Neural progenitor cell (in vitro differentiated cells): ENCODE data around the gene CCNY. TPM values are rescaled to one million over a fixed set of nuclear protein-coding genes. Genes with fewer than 3 reads are reported as not detected.

ENCODE experiments used
- DNase-seq: peaks from one replicate; pipeline ENCODE4 v3.0.0-alpha.2; 2016; ENCODE audit warnings: low spot score
- H2AFZ ChIP-seq: fragments of 200-600 bp; sonication (generic); replicated peaks from 2 replicates; pipeline ENCODE4 v1.6.1; 2016; ENCODE audit warnings: antibody characterized with exemption
- H3F3A ChIP-seq: fragments of 200-600 bp; sonication (generic); 2 replicates; pipeline ENCODE4 v1.6.1; 2016; ENCODE audit warnings: antibody characterized with exemption, low read depth
- H3K27ac ChIP-seq: fragments of 200-600 bp; sonication (generic); 2 replicates; pipeline ENCODE4 v1.5.1; 2016; ENCODE audit warnings: mild to moderate bottlenecking
- H3K27me3 ChIP-seq: fragments of 200-600 bp; sonication (generic); 2 replicates; pipeline ENCODE4 v1.6.1; 2016; ENCODE audit warnings: mild to moderate bottlenecking, moderate library complexity
- H3K36me3 ChIP-seq: fragments of 200-600 bp; sonication (generic); 2 replicates; pipeline ENCODE4 v1.5.1; 2016
- H3K4me1 ChIP-seq: fragments of 200-600 bp; sonication (generic); 2 replicates; pipeline ENCODE4 v1.6.1; 2016; ENCODE audit warnings: mixed run types
- H3K4me2 ChIP-seq: fragments of 200-600 bp; sonication (generic); 2 replicates; pipeline ENCODE4 v1.6.1; 2016
- H3K4me3 ChIP-seq: fragments of 200-600 bp; sonication (generic); 2 replicates; pipeline ENCODE4 v1.5.1; 2016
- H3K79me2 ChIP-seq: fragments of 200-600 bp; sonication (generic); 2 replicates; pipeline ENCODE4 v1.6.1; 2016; ENCODE audit warnings: low read depth
- H3K9ac ChIP-seq: fragments of 200-600 bp; sonication (generic); 2 replicates; pipeline ENCODE4 v1.6.1; 2016
- H3K9me3 ChIP-seq: fragments of 200-600 bp; sonication (generic); 2 replicates; pipeline ENCODE4 v1.5.1; 2016; ENCODE audit warnings: low read depth
- H4K20me1 ChIP-seq: fragments of 200-600 bp; sonication (generic); 2 replicates; pipeline ENCODE4 v1.6.1; 2016; ENCODE audit warnings: low read depth
- H3K27ac Mint-ChIP-seq: 3 replicates; pipeline ENCODE4 v1.8.0; 2021; ENCODE audit warnings: mixed read lengths
- H3K27me3 Mint-ChIP-seq: 2 replicates; pipeline ENCODE4 v1.8.0; 2022; ENCODE audit warnings: low read depth, mild to moderate bottlenecking, inconsistent platforms, moderate library complexity, mixed read lengths; ENCODE audit not compliant: insufficient read depth
- H3K36me3 Mint-ChIP-seq: 3 replicates; pipeline ENCODE4 v1.8.0; 2021; ENCODE audit warnings: mixed read lengths
- H3K4me1 Mint-ChIP-seq: 3 replicates; pipeline ENCODE4 v1.8.0; 2021; ENCODE audit warnings: mixed read lengths
- H3K4me3 Mint-ChIP-seq: 3 replicates; pipeline ENCODE4 v1.8.0; 2021; ENCODE audit warnings: mild to moderate bottlenecking, moderate library complexity, mixed read lengths
- H3K9me3 Mint-ChIP-seq: 3 replicates; pipeline ENCODE4 v1.8.0; 2020; ENCODE audit warnings: mixed read lengths
- EZH2 ChIP-seq: fragments of 200-600 bp; sonication (generic); IDR thresholded peaks from 2 replicates; pipeline ENCODE4 v1.6.1; 2017; ENCODE audit warnings: antibody characterized with exemption, mild to moderate bottlenecking, moderate library complexity
- EZH2phosphoT487 ChIP-seq: fragments of 200-600 bp; sonication (generic); IDR thresholded peaks from 2 replicates; pipeline ENCODE4 v1.6.1; 2017; ENCODE audit warnings: antibody characterized with exemption
- total RNA-seq: library from RNA; depleted of rRNA; stranded (reverse); fragments of >200 nt; gene quantifications from 2 replicates; pipeline ENCODE4 v1.2.3, GENCODE V29; 2015; ENCODE audit warnings: low replicate concordance
- TF ChIP-seq, protein P1 (sequence below): fragments of 200-600 bp; sonication (generic); IDR thresholded peaks from 2 replicates; pipeline ENCODE4 v1.5.1; 2017; ENCODE audit warnings: antibody characterized with exemption, mild to moderate bottlenecking

Gene CCNY
- total RNA-seq, 1 donor from 2014 or later: 46.7 TPM

- Mint-ChIP-seq H3K36me3 (no peaks in the 10 kb centered on the region), H3K27ac (no peak overlapping the region)
- H3K27ac ChIP-seq: no peak overlapping the region
Observed at GRCh38 chr10:35456784-35457183, 120.5 kb downstream of the CCNY start.

GRCh38 chr10:35458500-35459448 is 122.5 kb downstream of the CCNY start:
- Histone ChIP-seq H3K9ac (no peak overlapping the region), H3K36me3 (no peaks in the 10 kb centered on the region), H3K27me3 (no peaks in the 10 kb centered on the region), H3K4me2 (peak overlapping the region; percentile 69), H2AFZ (no peak overlapping the region), H3K79me2 (peaks cover 91% of the 10 kb centered on the region), H3K27ac (peak overlapping the region; percentile 79), H3K9me3 (no peaks in the 10 kb centered on the region), H3K4me1 (peaks cover 51% of the 10 kb centered on the region), H3K4me3 (peak overlapping the region; percentile 16), H4K20me1 (peaks cover 62% of the 10 kb centered on the region), H3F3A (peaks cover 29% of the 10 kb centered on the region)
- Mint-ChIP-seq H3K4me3 (no peak overlapping the region), H3K36me3 (no peaks in the 10 kb centered on the region), H3K9me3 (no peaks in the 10 kb centered on the region), H3K27me3 (peaks cover 2% of the 10 kb centered on the region), H3K4me1 (peaks cover 49% of the 10 kb centered on the region), H3K27ac (peak overlapping the region; percentile 31)
- TF ChIP-seq, protein P1, sequence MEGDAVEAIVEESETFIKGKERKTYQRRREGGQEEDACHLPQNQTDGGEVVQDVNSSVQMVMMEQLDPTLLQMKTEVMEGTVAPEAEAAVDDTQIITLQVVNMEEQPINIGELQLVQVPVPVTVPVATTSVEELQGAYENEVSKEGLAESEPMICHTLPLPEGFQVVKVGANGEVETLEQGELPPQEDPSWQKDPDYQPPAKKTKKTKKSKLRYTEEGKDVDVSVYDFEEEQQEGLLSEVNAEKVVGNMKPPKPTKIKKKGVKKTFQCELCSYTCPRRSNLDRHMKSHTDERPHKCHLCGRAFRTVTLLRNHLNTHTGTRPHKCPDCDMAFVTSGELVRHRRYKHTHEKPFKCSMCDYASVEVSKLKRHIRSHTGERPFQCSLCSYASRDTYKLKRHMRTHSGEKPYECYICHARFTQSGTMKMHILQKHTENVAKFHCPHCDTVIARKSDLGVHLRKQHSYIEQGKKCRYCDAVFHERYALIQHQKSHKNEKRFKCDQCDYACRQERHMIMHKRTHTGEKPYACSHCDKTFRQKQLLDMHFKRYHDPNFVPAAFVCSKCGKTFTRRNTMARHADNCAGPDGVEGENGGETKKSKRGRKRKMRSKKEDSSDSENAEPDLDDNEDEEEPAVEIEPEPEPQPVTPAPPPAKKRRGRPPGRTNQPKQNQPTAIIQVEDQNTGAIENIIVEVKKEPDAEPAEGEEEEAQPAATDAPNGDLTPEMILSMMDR: no peak
- no peak for TF ChIP-seq EZH2
- TF ChIP-seq EZH2phosphoT487: no peak
- no peak for DNase-seq

More at GRCh38 chr10:35456784-35457183, 120.5 kb downstream of the CCNY start:
- Histone ChIP-seq H3K9me3 (no peaks in the 10 kb centered on the region), H3K9ac (no peak overlapping the region), H3K36me3 (no peaks in the 10 kb centered on the region), H3K79me2 (peaks cover 91% of the 10 kb centered on the region), H3K4me3 (no peak overlapping the region), H2AFZ (no peak overlapping the region), H3K4me1 (peaks cover 31% of the 10 kb centered on the region), H3F3A (peaks cover 12% of the 10 kb centered on the region), H3K4me2 (no peak overlapping the region), H3K27me3 (no peaks in the 10 kb centered on the region), H4K20me1 (peaks cover 47% of the 10 kb centered on the region)
- no peak for DNase-seq
- peaks cover 2% of the 10 kb centered on the region for H3K27me3 Mint-ChIP-seq
- TF ChIP-seq EZH2: no peak
- TF ChIP-seq, protein P1: no peak
- no peak for TF ChIP-seq EZH2phosphoT487
- H3K9me3 Mint-ChIP-seq: no peaks in the 10 kb centered on the region
- H3K4me3 Mint-ChIP-seq: no peak overlapping the region
- H3K4me1 Mint-ChIP-seq: peaks cover 48% of the 10 kb centered on the region

GRCh38 chr10:35459449-35459847 is 123.1 kb downstream of the CCNY start:
- no peak for DNase-seq
- Mint-ChIP-seq H3K4me3 (no peak overlapping the region), H3K27me3 (peaks cover 2% of the 10 kb centered on the region), H3K4me1 (peaks cover 44% of the 10 kb centered on the region), H3K36me3 (no peaks in the 10 kb centered on the region), H3K9me3 (no peaks in the 10 kb centered on the region), H3K27ac (peak overlapping the region; percentile 31)
- no peak overlapping the region for H3K27ac ChIP-seq
- peaks cover 91% of the 10 kb centered on the region for H3K79me2 ChIP-seq
- H3K4me1 ChIP-seq: peaks cover 58% of the 10 kb centered on the region
- no peak overlapping the region for H3K9ac ChIP-seq
- H3K27me3 ChIP-seq: no peaks in the 10 kb centered on the region
- H3K9me3 ChIP-seq: no peaks in the 10 kb centered on the region
- H3F3A ChIP-seq: peaks cover 33% of the 10 kb centered on the region
- H3K36me3 ChIP-seq: no peaks in the 10 kb centered on the region
- H3K4me2 ChIP-seq: no peak overlapping the region
- no peak for TF ChIP-seq EZH2
- TF ChIP-seq, protein P1: no peak
- no peak for TF ChIP-seq EZH2phosphoT487
- H4K20me1 ChIP-seq: peaks cover 64% of the 10 kb centered on the region
- H3K4me3 ChIP-seq: no peak overlapping the region
- no peak overlapping the region for H2AFZ ChIP-seq
